CD4-positive, alpha-beta T cell treated with Interleukin-2 at 100 ng/mL for 4 hours (primary cell): Measurements from ENCODE around the gene PLA2G6.

Source experiments
- DNase-seq: peaks from one replicate; pipeline ENCODE4 v3.0.0-alpha.2; 2020; ENCODE audit warnings: low spot score

Gene PLA2G6

GRCh38 chr22:38213990-38214301 lies 32.3 kb upstream of the PLA2G6 start:
- no peak for DNase-seq

GRCh38 chr22:38213319-38213989 lies 31.8 kb upstream of the PLA2G6 start:
- DNase-seq: no peak

DNA sequence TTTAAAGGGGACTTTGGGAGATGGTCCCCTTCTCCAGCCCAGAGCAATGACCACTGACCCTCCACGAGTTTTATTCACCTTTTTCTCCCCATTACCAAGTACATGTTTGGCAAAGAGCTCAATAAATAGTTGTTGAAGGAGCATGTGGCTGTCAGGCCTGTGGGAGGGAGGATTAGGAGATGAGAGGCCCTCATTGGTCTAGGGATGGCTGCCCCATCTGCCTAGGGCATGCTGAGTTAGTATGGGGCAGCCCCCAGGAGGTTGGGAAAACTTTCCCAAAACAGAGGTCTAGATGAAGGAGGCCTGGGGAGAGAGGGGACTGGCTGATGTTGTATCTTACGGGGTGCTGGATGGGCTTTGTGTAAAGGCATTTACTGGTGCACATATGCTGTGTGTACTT lies 30.8 kb upstream of the PLA2G6 start:
- no peak for DNase-seq

DNA sequence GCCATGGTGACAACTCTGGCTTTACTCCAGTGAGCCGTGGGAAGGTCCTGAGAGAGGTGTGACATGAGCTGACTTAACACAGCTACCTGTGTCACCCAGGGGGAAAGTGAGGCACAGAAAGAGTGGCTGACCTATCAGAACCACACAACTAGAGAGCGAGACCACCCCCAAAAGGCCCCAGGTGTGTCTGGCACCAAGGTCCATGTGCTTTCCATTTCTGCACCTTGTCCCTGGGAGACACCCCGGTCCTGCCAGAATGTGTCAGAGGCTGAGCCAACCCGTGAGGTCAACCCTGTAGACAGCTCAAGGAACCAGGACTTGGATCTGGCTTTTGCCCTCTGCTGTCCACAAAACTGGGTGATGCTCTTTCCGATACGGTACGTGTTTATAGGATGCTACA lies 29.9 kb upstream of the PLA2G6 start:
- no peak for DNase-seq

GRCh38 chr22:38208551-38208968 lies 26.9 kb upstream of the PLA2G6 start:
- no peak for DNase-seq

DNA sequence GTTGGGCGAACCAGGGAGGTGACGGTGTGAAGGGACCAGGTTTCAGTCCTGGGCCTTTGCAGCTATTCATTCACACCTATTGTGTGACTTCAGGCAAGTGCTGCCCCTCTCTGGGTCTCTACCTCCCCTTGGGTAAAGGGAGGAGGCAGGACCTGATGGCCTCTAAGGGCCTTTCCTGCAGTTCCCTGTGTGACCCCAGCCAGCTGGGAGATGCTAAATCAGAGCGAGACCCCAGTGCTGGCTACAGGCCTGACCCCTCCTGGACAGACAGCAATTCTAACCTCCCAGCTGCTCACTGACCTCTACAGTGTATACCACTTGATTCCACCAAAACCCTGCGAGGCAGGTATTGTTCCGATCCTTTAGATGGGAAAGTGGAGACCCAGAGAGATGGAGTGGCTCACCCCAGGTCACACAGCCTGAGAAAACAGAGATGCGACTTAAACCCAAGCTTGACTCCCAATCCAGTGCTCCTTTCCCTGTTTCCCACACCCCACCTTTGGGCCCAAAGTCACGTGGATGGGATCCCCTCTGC lies 26.3 kb upstream of the PLA2G6 start:
- DNase-seq: no peak

DNA sequence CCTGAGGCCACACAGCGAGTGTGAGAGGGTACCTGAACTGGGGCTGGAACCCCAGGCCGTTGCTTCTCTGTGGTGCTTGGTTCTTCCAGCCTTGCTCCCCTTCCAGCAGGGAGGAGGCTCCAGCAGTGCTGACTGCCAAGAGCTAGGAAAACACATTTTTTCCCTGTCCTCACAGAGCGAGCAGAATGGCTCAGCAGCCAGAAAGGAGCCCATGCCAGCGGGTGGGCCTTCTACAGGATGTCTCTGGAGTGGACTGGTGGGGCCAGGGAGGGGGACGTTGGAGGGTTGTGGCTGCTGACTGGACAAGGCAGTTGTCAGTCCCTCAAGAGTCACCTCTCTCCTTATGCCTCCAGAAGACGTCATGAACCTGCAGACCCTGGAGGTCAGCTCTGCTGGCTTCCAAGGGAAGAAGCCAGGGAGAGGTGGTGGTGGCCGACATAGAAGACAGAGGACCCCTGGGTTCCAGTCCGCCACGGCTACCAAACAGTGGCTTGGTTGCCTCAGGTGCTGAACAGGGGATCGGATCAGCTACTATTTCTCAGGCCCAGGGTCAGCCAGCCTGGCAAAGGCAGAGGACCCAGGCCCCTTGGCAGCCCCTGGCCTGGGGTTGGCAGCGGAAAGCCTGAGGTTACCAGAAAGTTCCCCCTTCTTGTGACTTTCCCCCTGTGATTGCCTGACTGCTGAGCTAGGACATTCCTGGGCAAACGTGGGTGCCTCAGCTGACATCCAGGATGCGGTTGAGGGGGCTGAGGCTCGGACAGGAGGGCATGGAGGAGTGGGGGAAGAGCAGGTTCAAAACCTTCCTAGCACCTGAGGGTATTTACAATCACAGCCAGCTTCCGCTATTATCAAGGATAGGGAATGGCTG lies 23.9 kb upstream of the PLA2G6 start:
- no peak for DNase-seq

DNA sequence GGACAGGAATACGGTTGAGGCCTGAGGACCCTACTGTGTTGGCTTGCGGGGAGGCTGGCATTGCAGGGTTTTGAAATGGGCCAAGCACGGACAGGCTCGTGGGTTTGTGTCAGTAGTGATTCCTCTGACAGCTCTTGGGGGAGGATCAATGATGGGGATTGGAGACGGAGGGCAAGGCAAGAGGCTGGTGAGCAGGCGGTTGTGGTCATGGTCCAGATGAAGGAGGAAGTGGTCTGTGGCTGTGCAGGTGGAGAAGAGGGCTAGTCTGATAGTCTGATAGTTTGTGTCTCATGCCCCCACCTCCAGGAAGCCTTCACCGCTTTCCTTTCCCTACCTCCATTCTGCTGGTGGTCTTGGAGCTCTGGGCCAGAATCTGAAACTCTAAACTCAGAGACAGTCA lies 23.2 kb upstream of the PLA2G6 start:
- no peak for DNase-seq

GRCh38 chr22:38203855-38204514 lies 22.4 kb upstream of the PLA2G6 start:
- DNase-seq: no peak

DNA sequence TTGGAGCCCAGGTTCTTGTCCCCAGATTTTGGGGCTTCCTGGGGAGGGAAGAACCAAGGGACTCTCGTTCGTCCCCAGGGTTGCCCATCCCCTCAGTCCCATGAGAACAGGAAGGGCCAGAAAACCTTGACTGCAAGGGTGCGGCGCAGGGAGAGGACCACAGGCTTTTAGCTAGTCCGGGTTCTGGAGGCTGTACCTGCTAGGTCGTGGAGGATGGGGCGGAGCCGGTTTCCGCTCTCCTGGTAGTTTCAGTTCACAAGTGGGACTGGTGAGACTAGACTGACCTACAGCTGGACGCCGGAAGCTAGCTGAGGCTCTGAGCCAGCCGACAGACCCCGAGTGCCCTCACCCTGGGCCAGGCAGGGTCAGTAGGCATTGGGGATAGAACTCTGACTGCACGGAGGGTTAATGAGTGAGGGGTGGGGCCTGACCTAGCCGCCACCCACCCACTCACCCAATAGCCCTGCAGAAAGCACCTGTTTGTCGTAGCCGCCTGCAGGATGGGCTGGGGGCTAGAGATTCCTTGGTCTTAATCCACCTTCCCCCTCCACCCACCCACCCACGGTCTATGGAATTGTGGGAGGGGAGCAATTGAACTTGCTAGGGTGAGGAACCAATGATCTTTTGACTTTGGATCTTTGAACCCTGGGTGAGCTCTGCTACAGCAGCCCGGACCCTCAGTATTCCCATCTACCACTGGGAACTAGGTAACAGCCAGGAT lies 21.6 kb upstream of the PLA2G6 start:
- DNase-seq: peak; percentile 28

DNA sequence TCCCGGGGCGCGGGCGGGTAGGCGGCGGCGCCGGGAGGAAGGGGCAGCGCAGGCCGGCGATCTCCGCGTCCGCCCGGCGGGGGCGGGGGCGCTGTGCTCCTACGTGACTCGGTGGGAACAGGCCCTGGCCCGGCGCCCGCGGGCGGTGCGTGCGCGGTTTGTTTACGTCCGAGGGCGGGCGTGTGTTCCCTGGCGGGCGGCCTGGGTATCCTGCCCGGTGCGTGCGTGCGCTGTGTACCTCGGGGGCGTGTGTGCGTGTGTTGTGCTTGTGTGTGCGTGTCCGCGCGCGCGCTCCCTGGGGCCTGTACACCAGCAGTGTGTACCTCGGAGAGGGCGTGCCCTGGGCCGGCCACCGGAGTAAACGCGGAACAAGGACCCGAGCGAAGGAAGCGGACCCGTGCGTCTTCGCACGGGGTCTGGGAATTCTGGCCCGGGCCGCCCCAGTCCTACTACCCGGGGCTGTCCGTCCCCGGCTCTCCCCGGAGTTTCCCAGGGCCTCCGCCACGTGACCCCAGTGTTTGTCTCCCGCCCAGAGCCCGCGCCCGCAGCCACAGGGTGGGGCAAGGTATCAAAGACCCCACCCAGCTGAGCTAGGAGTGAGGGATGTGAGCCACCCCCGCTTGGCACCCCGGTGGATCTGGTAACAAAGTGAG lies 20.9 kb upstream of the PLA2G6 start:
- DNase-seq: peak; percentile 51

DNA sequence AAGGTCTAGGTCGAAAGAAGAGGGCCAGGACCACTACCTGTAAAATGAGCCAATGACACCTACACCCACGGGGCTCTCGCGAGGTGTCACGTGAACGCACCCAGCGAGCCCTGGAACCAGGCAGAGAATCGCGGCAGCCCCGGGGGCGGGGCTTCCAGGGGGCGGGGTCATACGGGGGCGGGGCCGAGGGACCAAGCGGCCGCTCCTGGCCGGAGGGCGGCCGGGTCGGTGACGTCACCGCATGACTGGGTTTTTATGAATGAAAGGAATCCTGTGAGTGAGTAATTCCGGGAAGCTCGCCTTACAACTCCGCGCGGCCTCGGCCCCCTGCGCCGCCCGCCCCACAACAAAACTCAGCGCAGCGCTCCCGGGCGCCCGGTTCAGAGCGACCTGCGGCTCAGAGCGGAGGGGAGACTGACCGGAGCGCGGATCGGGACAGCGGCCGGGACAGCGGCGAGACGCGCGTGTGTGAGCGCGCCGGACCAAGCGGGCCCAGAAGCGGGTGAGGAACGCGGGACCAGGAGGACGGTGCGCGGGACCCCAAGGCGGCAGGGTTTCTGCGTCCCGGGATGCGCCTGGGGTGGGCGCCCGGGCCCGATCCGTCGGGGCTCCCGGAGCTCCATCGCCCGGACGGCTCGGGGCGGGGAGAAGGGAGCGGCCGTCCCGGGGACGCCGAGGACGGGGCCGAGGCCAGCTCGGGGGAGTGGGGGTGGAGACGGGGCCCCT lies 20.2 kb upstream of the PLA2G6 start, which contains the start of gene MAFF:
Gene MAFF (plus strand): TSS at position 284 of the 726 bp plus-strand sequence. CDS start 11,860 bp downstream, outside the sequence.
- DNase-seq: peak; percentile 95

DNA sequence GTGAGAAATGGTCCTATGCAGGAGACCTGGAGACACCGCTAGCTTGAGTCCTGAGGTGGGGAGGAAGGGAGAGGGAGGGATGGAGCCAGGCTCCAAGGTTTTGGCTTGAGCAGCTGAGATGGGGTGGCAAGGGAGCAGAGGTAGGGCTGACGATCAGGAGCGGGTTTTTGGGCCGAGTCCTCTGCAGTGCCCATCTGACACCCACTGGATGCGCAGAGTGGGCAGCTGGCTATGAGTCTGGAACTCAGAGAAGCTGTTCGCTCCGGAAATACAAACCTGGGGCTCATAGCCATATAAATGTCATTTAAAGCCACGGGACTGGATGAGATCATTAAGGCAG lies 19.7 kb upstream of the PLA2G6 start:
- DNase-seq: no peak

- no peak for DNase-seq
Measured at GRCh38 chr22:38199826-38200559, 18.4 kb upstream of the PLA2G6 start.

GRCh38 chr22:38196791-38197419 lies 15.3 kb upstream of the PLA2G6 start:
- no peak for DNase-seq

DNA sequence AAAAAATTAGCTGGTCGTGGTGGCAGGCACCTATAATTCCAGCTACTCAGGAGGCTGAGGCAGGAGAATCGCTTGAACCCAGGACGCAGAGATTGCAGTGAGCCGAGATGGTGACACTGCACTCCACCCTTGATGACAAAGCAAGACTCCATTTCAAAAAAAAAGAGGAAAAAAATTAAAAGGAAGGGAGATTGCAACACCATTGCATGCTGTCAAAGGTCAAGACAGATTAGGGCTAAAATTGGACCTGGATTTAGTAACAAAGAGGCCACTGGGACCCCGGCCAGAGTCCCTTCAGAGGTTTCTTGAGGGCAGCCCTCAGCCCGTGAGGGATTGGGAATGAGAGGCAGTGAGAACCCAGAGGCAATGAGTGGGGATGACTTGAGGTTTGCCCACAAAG lies 11.9 kb upstream of the PLA2G6 start:
- DNase-seq: no peak

GRCh38 chr22:38192475-38192863 lies 10.8 kb upstream of the PLA2G6 start:
- no peak for DNase-seq

DNA sequence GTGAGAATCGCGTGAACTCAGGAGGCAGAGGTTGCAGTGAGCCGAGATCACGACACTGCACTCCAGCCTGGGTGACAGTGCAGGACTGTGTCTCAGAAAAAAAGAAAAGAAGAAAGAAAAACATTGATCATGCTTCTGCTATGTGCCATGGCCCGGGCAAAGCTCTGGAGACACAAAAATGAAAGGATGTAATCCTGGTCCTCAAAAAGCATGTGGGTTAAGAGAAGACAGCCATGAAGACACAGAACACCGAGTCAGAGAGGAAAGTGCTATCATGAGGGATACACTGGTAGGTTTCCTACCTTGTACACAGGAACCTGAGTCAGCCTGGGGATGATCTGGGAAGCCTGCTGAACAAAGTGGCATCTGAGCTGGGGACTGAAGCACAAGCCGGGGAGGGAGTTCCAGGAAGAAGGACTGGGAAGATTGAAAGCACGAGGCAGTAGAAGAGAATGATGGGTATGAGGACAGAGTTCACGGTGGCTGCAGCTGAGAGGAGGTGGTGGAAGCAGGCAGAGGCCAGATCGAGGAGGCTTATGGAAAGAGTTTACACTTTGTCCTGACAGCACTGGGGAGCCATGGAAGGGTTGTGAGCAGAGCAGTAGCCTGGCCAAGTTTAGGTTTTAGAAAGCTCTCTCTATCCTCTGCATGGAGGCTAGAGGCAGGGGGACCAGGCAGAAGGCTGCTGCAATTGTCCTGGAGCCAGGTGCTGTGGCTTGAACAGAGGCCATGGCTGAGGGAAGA lies 10.3 kb upstream of the PLA2G6 start:
- no peak for DNase-seq

GRCh38 chr22:38191055-38191454 lies 9.4 kb upstream of the PLA2G6 start:
- DNase-seq: no peak
